Stimulated activated CD8-positive, alpha-beta memory T cell treated with anti-CD3 and anti-CD28 coated beads, Interleukin-7, amount 100 ng/mL, for 48 hours (primary cell): Measurements from ENCODE around the gene ZMAT2.
"Not testable (repeated sequence)": the region's sequence is repeated elsewhere in the genome, so short reads cannot be mapped to it uniquely, and the experiment has no call there.

ENCODE experiments used
- DNase-seq, 2 donors: peaks; one replicate each; pipeline ENCODE4 v3.0.0-alpha.2; 2020; ENCODE audit warnings: low read depth in 1 of 2; ENCODE audit errors: extremely low read depth in 1 of 2

The ZMAT2 gene

DNA sequence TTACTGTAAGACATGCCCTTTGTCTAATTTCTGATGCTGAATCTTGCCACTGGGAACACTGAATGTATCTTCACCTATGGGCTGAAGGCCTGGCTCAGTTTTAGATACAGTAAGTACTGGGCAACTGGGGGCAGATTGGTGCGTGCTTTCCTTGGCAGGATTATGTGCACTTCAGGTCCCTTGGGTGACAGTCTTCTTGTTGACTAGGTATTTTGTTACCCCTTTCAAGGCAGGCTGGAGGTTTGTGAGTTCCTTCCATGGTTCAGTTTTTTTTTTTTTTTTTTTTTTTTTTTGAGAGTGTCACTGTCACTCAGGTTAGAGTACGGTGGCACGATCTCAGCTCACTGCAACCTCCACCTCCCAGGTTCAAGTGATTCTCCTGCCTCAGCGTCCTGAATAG is 7.6 kb downstream of the ZMAT2 start:
- DNase-seq, result no peak

DNA sequence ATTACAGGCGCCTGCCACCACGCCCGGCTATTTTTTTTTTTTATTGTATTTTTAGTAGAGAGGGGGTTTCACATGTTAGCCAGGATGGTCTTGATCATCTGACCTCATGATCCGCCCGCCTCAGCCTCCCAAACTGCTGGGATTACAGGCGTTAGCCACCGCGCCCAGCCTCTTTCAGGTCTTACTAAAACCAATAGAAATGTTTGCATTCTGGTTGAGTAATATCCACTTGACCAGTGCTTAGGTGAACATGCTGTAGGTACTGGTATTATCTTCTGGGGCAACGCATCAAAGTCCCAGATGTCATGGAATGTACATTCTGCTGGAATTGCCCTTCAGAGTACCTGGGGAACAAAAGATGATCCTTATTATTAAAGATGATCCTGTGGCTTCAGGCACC is 8.5 kb downstream of the ZMAT2 start:
- DNase-seq, result not testable (repeated sequence)

DNA sequence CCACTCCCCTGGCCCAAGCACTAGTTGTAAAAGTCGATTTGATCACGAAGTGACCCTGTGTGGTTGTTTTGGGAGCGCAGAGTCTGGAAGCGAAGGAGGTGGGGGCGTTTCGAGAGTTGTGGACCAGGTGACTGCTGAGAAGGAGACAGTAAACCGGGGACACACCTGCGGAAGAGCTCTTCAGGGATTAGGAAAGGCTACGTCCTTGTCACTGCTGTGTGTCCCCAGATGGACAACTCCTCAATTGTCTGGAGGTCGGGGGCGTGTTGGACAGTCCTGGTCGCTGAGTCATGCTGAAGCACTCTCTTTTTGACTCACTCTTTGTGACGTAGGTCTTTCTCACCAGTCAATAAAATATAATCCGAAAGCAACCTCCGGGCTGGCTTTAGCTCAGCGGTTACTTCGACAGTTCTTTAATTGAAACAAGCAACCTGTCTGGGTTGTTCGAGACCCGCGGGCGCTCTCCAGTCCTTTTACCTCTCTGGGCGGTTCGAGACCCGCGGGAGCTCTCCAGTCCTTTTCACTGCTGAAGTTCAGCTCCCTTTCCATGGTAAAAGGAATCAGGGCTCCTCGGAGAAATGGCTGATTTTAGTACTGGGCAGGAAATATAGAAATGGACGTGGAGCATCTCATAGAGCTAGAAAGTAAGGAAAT is 10.8 kb downstream of the ZMAT2 start:
- DNase-seq, result peak; percentile 72 to 83

DNA sequence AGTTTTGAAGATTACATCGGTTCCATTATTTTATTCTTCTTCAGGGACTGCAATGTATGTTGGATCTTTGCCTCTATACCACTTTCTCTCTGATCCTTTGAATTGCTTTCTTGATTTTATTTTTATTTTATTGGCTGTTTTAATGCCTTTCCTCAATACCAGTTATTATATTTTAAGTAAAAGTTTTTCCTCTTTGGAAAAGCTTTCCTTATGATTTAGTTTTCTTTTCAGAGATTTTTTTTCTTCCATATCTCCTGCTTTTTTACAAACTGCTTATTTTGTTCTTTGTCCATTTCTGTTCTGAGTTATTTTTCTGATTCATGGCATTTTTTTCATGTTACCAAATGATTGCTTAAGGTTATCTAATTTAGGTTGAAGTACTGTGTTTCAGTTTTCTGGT is 11.5 kb downstream of the ZMAT2 start:
- DNase-seq, result no peak

DNA sequence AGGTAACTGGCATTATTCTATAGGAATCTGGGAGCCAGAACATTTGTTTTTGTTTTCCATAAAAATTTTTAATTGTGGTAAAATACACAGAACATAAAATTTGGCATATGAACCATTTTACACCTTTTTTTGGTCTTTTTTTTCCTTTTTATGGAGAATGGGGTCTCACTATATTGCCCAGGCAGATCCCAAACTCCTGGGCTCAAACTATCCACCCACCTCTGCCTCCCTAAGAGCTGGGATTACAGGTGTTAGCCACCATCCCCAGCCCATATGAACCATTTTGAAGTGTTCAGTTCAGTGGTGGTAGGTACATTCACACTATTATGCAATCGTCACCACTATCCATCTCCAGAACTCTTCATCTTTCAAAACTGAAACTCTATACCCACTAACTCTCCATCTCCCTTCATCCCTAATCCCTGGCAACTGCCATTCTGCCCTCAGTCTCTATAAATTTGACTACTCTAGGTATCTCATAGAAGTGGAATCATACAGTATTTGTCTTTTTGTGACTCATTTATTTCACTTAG is 13.4 kb downstream of the ZMAT2 start:
- DNase-seq, result no peak

DNA sequence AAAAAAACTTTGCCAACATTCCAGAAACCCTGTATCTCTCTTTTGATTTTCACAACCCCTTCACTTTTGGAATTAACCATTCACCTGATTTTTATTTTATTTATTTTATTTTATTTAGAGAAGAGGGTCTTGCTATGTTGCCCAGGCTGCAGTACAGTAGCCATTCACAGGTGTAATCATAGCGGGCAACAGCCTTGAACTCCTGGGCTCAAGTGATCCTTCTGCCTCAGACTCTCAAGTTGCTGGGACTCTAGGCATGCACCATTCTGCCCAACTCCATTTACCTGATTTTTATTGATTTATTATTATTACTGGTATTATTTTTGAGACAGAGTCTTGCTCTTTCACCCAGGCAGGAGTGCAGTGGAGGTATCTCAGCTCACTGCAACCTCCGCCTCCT is 16.0 kb downstream of the ZMAT2 start:
- not testable (repeated sequence) for DNase-seq

DNA sequence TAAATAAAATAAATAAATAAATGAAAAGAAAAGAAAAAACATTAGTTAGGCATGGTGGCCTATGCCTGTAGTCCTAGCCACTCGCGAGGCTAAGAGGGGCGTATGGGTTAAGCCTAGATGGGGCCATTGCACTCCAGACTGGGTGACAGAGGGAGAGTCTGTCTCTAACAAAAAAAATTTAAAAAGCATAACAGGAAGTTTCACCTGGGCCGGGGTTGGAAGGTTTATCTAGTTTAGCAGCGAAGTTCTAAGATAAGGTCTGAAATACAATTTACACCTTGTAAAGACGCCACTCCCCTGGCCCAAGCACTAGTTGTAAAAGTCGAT is 18.0 kb downstream of the ZMAT2 start:
- no peak for DNase-seq

DNA sequence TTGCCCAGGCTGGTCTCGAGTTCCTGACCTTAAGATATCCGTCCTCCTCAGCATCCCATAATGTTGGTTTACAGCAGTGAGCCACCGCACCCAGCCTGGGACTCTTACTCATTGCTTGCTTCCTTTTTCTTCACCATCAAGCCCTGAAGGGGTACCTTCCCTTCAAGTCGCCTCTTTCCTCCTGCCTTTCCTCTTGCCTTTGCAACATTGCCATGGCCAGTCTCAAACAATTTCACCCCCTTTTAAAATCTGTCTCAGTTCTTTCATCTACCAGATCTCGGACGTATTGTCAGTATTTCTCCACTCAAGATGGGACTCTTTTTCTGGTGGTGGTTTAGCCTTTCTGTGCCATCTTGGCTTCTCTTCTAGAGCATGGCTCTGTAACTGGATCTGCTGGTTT is 20.5 kb downstream of the ZMAT2 start:
- not testable (repeated sequence) for DNase-seq

DNA sequence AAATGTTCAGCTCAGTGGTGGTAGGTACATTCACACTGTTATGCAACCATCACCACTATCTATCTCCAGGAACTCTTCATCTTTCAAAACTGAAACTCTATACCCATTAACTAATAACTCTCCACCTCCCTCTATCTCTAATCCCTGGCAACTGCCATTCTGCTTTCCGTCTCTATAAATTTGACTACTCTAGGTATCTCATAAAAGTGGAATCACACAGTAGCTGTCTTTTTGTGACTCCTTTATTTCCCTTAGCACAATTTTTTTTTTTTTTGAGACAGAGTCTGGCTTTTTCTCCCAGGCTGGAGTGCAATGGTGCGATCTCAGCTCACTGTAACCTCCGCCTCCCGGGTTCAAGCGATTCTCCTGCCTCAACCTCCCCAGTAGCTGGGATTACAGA is 21.1 kb downstream of the ZMAT2 start:
- DNase-seq, result not testable (repeated sequence)

DNA sequence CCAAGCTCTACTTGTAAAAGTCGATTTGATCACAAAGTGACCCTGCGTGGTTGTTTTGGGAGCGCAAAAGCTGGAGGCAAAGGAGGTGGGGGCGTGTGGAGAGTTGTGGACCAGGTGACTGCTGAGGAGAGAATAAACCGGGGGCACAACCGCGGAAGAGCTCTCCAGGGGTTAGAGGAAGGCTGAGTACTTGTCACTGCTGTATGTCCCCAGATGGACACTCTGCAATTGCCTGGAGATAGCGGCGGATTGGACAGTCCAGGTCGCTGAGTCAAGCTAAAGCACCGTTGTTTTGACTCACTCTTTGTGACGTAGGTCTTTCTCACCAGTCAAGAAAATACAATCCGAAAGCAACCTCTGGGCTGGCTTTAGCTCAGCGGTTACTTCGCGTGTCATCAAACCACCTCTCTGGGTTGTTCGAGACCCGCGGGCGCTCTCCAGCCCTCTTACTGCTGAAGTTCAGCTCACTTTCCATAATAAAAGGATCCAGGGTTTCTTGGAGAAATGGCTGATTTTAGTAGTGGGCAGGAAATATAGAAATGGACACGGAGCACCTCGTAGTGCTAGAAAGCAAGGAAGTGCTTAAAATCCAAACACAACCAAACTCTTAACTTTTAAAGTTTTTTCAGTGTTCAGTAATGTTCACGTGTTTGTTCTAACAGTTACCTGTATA is 25.7 kb downstream of the ZMAT2 start:
- DNase-seq, result peak; percentile 60 to 71

DNA sequence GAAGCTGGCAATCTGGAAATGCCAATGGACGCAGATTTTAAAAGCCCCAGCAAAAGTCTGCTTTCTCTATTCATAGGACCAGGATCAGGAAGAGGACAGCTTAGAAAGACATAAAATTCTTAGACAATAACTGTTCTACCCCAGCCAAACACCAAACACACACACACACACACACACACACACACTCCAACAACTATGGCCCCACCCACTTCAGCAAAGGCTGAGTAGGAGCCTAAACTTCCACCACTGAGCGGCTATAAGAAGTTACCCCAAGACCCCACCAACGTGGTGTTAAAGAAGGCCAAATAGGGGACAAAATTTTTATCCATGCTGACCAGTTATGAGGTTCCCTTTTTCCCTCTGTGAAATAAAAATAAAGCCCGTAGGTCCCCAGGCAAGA is 32.9 kb downstream of the ZMAT2 start:
- no peak for DNase-seq

DNA sequence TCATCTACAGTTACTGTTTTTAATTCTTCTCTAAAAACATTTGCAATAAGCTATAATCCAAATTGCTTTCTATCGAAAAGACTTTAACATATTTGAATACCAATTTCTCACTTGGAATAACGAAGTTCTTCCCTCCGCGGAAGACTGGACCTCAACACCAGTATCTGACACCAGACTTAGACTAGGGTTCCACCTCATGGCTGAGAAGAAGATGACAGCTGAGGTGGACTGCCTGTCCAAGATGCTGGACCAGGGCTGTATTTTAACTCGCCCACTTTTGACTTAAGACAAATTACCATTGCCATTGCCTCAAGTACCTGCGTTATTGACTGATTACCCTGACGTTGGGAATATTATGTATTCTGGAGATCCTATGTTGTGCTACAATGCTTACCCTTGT is 34.1 kb downstream of the ZMAT2 start:
- no peak for DNase-seq

DNA sequence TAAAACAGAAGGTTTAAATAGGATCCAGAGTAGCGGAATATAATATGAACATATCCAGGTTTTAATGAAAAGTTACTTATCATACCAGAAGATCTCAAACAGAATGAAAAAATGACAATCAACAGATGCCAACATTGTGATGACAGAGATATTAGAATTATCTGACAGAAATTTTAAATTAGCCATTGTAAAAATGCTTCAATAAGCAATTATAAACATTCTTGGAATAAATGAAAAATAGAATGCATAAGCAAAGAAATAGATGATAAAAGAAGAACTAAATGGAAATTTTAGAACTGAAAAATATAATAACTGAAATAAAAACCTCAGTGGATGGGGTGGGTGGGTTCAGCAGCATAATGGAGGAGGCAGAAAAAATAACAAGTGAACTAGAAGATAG is 37.2 kb downstream of the ZMAT2 start:
- DNase-seq, result no peak

DNA sequence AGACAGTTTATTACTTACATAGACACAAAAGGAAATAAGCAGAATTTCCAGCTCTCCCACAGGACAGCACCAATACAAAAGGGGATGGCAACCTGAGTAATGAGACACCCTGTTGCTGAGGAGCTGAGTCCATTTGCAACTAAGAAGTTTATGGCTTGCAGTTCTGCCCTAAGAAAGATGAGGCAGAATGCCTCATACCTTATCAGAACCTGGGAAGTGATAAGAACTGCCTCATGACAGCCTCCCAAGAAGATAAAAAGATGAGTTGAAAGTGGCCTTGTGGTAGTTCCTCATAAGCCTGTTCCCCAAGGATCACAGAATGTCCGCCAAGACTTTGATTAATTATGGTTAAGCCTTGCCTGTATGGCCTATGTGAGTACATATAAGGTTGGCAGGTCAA is 41.7 kb downstream of the ZMAT2 start:
- no peak for DNase-seq

DNA sequence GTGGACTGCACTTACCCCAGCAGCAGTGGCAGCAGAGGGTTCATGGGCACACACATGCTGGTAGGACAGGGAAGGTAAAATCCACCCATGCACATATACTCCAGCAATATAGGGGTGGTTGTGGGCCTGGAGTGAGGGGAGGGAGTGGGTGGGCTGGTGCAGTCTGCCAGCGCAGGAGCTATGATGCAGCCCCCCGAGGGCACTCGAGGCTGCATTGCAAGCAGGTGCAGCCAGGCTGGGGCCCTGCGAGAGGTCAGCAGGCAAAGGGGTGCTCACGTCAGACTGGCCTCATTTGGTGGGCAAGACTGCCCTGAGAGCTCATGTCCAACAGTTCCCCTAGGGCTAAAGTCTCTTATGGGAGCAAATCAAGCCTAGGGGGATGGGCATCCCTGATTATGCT is 53.3 kb downstream of the ZMAT2 start:
- DNase-seq, result no peak
